GM12892 (cell line): ENCODE data around the gene SMLR1.

ENCODE experiments used
- POLR2A ChIP-seq: IDR thresholded peaks from 2 replicates; pipeline ENCODE4 v1.6.1; 2011; ENCODE audit warnings: low read depth, low read length, control low read depth
- POLR2AphosphoS5 ChIP-seq: IDR thresholded peaks from 2 replicates; pipeline ENCODE4 v1.6.1; 2011; ENCODE audit warnings: low read depth, low read length, control low read depth
- TAF1 ChIP-seq: IDR thresholded peaks from 2 replicates; pipeline ENCODE4 v1.6.1; 2011; ENCODE audit warnings: low read depth, mild to moderate bottlenecking, control low read depth, low read length, borderline replicate concordance

- no peak for TF ChIP-seq POLR2A
- no peak for TF ChIP-seq POLR2AphosphoS5
- TF ChIP-seq TAF1 = no peak
Observed at GRCh38 chr6:130870179-130870880, 43.1 kb downstream of the SMLR1 start.
